Amniotic stem cell (primary cell): ENCODE data around the gene ASB12.
"Not testable (repeated sequence)": the region's sequence is repeated elsewhere in the genome, so short reads cannot be mapped to it uniquely, and the experiment has no call there.

Experiments
- DNase-seq: peaks from one replicate; lab custom pipeline; 2025; lab: John Stamatoyannopoulos, UW

Gene ASB12

GRCh38 chrX:64230123-64230970, at the start of gene ASB12:
TSS of gene ASB12 (minus strand) at chrX:64230607. CDS start at chrX:64225650, 4,957 bp downstream.
- no peak for DNase-seq

GRCh38 chrX:64265265-64265664, 34.9 kb upstream of the ASB12 start:
- no peak for DNase-seq

- no peak for DNase-seq
Measured at GRCh38 chrX:64229154-64229553, 1.3 kb downstream of the ASB12 start.

- DNase-seq, result no peak
Measured at GRCh38 chrX:64218023-64218422, 12.4 kb downstream of the ASB12 start.

- not testable (repeated sequence) for DNase-seq
Measured at GRCh38 chrX:64213989-64214388, 16.4 kb downstream of the ASB12 start.

GRCh38 chrX:64206556-64207162, 23.7 kb downstream of the ASB12 start:
- DNase-seq, result no peak

GRCh38 chrX:64205735-64206501, 24.5 kb downstream of the ASB12 start:
- DNase-seq, result peak; percentile 48

- peak; percentile 8 for DNase-seq
Measured at GRCh38 chrX:64205441-64205734, 25.0 kb downstream of the ASB12 start, which contains the start of gene AMER1. TSS of gene AMER1 (minus strand) at chrX:64205708. CDS start at chrX:64193286, 12,422 bp downstream.

- DNase-seq, result no peak
Measured at GRCh38 chrX:64204701-64205440, 25.5 kb downstream of the ASB12 start.

GRCh38 chrX:64204252-64204651, 26.2 kb downstream of the ASB12 start:
- no peak for DNase-seq

- no peak for DNase-seq
Measured at GRCh38 chrX:64202808-64203325, 27.5 kb downstream of the ASB12 start.

- no peak for DNase-seq
Measured at GRCh38 chrX:64198036-64198435, 32.4 kb downstream of the ASB12 start.

- no peak for DNase-seq
Measured at GRCh38 chrX:64196606-64197005, 33.8 kb downstream of the ASB12 start.

- DNase-seq, result no peak
Measured at GRCh38 chrX:64195862-64196261, 34.5 kb downstream of the ASB12 start.

GRCh38 chrX:64192673-64193072, 37.7 kb downstream of the ASB12 start:
- no peak for DNase-seq

- DNase-seq, result no peak
Measured at GRCh38 chrX:64192040-64192439, 38.4 kb downstream of the ASB12 start.

GRCh38 chrX:64191281-64192010, 39.0 kb downstream of the ASB12 start:
- DNase-seq, result no peak

- DNase-seq, result no peak
Measured at GRCh38 chrX:64190136-64190740, 40.2 kb downstream of the ASB12 start.

GRCh38 chrX:64188901-64189300, 41.5 kb downstream of the ASB12 start:
- DNase-seq, result no peak

GRCh38 chrX:64187762-64188150, 42.7 kb downstream of the ASB12 start:
- DNase-seq, result no peak
